Erythroblast (primary cell): ENCODE results near the gene MRPL14.

Experiments used
- GATA1 ChIP-seq: IDR thresholded peaks from 2 replicates; pipeline ENCODE4 v1.6.1; 2011; ENCODE audit warnings: low read depth, mild to moderate bottlenecking, control low read depth, low read length, moderate library complexity
- POLR2A ChIP-seq: IDR thresholded peaks from 2 replicates; pipeline ENCODE4 v1.6.1; 2011; ENCODE audit warnings: mild to moderate bottlenecking, low read length

GRCh38 chr6:44133981-44134711, 6.9 kb upstream of the MRPL14 start:
- no peak for TF ChIP-seq POLR2A
- TF ChIP-seq GATA1, result no peak
